B cell (primary cell): ENCODE results near the gene ATRNL1. TPM values are rescaled to one million over a fixed set of nuclear protein-coding genes. Genes with fewer than 3 reads are reported as not detected.

Source experiments
- ATAC-seq: fragments of 200-7000 bp; cut with Tn5 transposase; one replicate; pipeline ENCODE4 v1.10.0; 2021; ENCODE audit warnings: low read depth, mild to moderate bottlenecking, moderate number of reproducible peaks, moderate library complexity
- CTCF ChIA-PET: fragments of 350-600 bp; sonication (Branson Sonifier 250); formaldehyde crosslinking; loops from one replicate; lab custom pipeline; 2021; ENCODE audit warnings: antibody characterized with exemption, inconsistent platforms; lab: Charles Lee
- POLR2A ChIA-PET: fragments of 350-600 bp; sonication (Branson Sonifier 250); formaldehyde crosslinking; loops from one replicate; lab custom pipeline; 2021; ENCODE audit warnings: antibody characterized with exemption; lab: Charles Lee
- DNase-seq: peaks from one replicate; pipeline ENCODE4 v3.0.0; 2013
- H2AFZ ChIP-seq: 2 replicates; pipeline ENCODE4 v1.6.1; 2012; ENCODE audit warnings: mild to moderate bottlenecking, low read depth, low read length; ENCODE audit not compliant: insufficient read depth, poor library complexity, severe bottlenecking
- H3K27ac ChIP-seq, 2 donors: 1 replicate in 1 of 2; 2 replicates in 1 of 2; pipeline ENCODE4 v1.5.1; 2012 to 2013; ENCODE audit warnings: low read length in 2 of 2, mild to moderate bottlenecking in 2 of 2, moderate library complexity in 1 of 2
- H3K27me3 ChIP-seq, 4 experiments: fragments of 200-600 bp in 1 of 4; sonication (generic) in 1 of 4; replicated peaks in 1 of 4; 1 replicate in 2 of 4; 2 replicates in 2 of 4; pipeline versions ENCODE4 v1.6.1 to v1.7.0; 2013 to 2016; ENCODE audit warnings: low read length in 3 of 4, mild to moderate bottlenecking in 2 of 4, mixed read lengths in 1 of 4, moderate library complexity in 1 of 4; ENCODE audit not compliant: insufficient read depth in 4 of 4, control insufficient read depth in 3 of 4; ENCODE audit errors: control extremely low read depth in 1 of 4
- H3K36me3 ChIP-seq, 2 experiments: replicated peaks in 1 of 2; 1 replicate in 1 of 2; 2 replicates in 1 of 2; pipeline versions ENCODE4 v1.6.1 to v1.7.1; 2013; ENCODE audit warnings: low read length in 1 of 2; ENCODE audit not compliant: insufficient read depth in 2 of 2, control insufficient read depth in 1 of 2; ENCODE audit errors: control extremely low read depth in 1 of 2, extremely low read depth in 1 of 2
- H3K4me1 ChIP-seq, 2 donors: fragments of 200-600 bp in 1 of 2; sonication (generic) in 1 of 2; 1 replicate in 1 of 2; 2 replicates in 1 of 2; pipeline versions ENCODE4 v1.5.1 to v1.6.1; 2013 to 2017; ENCODE audit warnings: low read length in 2 of 2; ENCODE audit not compliant: control insufficient read depth in 2 of 2, insufficient read depth in 2 of 2
- H3K4me2 ChIP-seq: replicated peaks from 2 replicates; pipeline ENCODE3; 2012; ENCODE audit warnings: mild to moderate bottlenecking, low read depth, low read length; ENCODE audit not compliant: poor library complexity, severe bottlenecking
- H3K4me3 ChIP-seq, 5 experiments: fragments of 200-600 bp in 1 of 5; sonication (generic) in 1 of 5; 1 replicate in 3 of 5; 2 replicates in 2 of 5; pipeline versions ENCODE4 v1.5.1 to v1.7.0; 2011 to 2016; ENCODE audit warnings: low read length in 4 of 5, mild to moderate bottlenecking in 4 of 5, low read depth in 2 of 5, control low read depth in 1 of 5, moderate library complexity in 1 of 5; ENCODE audit not compliant: insufficient read depth in 1 of 5; ENCODE audit errors: control extremely low read depth in 1 of 5, extremely low read depth in 1 of 5
- H3K79me2 ChIP-seq: fragments of 200-600 bp; sonication (generic); one replicate; pipeline ENCODE4 v1.6.0; 2016; ENCODE audit warnings: low read length; ENCODE audit not compliant: control insufficient read depth, insufficient read depth
- H3K9ac ChIP-seq: fragments of 200-600 bp; sonication (generic); 2 replicates; pipeline ENCODE4 v1.6.1; 2017; ENCODE audit warnings: mild to moderate bottlenecking, low read length, moderate library complexity
- H3K9me3 ChIP-seq, 3 donors: one replicate each; pipeline versions ENCODE4 v1.6.1 to v1.7.1; 2013; ENCODE audit warnings: low read length in 2 of 3; ENCODE audit not compliant: control insufficient read depth in 2 of 3, insufficient read depth in 1 of 3; ENCODE audit errors: control extremely low read depth in 1 of 3
- H4K20me1 ChIP-seq: 2 replicates; pipeline ENCODE4 v1.6.0; 2012; ENCODE audit warnings: mild to moderate bottlenecking, low read length; ENCODE audit not compliant: insufficient read depth, control insufficient read depth, poor library complexity, severe bottlenecking
- H3K27ac Mint-ChIP-seq: one replicate; pipeline ENCODE4 v1.8.0; 2021; ENCODE audit warnings: mixed read lengths
- H3K27me3 Mint-ChIP-seq: one replicate; pipeline ENCODE4 v1.8.0; 2021; ENCODE audit warnings: mixed read lengths
- H3K4me1 Mint-ChIP-seq: one replicate; pipeline ENCODE4 v1.8.0; 2021; ENCODE audit warnings: mixed read lengths
- H3K4me3 Mint-ChIP-seq: one replicate; pipeline ENCODE4 v1.8.0; 2021; ENCODE audit warnings: mixed read lengths
- H3K9me3 Mint-ChIP-seq: one replicate; pipeline ENCODE4 v1.8.0; 2022; ENCODE audit warnings: mixed read lengths; ENCODE audit not compliant: insufficient read depth
- CTCF ChIP-seq: fragments of 200-600 bp; IDR thresholded peaks from one replicate; pipeline ENCODE4 v1.8.0; 2022; ENCODE audit warnings: antibody characterized with exemption, mild to moderate bottlenecking
- EZH2 ChIP-seq: IDR thresholded peaks from 2 replicates; pipeline ENCODE4 v1.6.1; 2012; ENCODE audit warnings: borderline replicate concordance, low read depth, mild to moderate bottlenecking, moderate library complexity, low read length; ENCODE audit not compliant: insufficient read depth, poor library complexity, severe bottlenecking
- WGBS: methylation state at CpG from one replicate; pipeline ENCODE4 v1.1.5; 2013; ENCODE audit warnings: missing lambda C conversion rate; ENCODE audit not compliant: insufficient coverage; 5-methylcytosine and 5-hydroxymethylcytosine counted together
- intact Hi-C: fragments of 100-400 bp; cut with micrococcal nuclease; formaldehyde crosslinking; loops from one replicate; pipeline ENCODE4 v1.10.0; 2022
- polyA plus RNA-seq: library from polyadenylated mRNA; depleted of rRNA; stranded (reverse); fragments of >200 nt; gene quantifications from 2 replicates; pipeline ENCODE4 v1.2.3, GENCODE V29; 2012
- total RNA-seq, 2 donors: library from RNA; stranded (reverse); fragments of 120-200 nt in 1 of 2; gene quantifications; 1 replicate in 1 of 2; 2 replicates in 1 of 2; pipeline versions ENCODE4 v1.2.3 to v1.2.4, GENCODE V29; 2013 to 2022

ATRNL1 gene
- total and polyA plus RNA-seq, 2 donors (not counting 1 experiment from before 2014, with no cell fraction given), result 0.24 to 2.2 TPM

- Mint-ChIP-seq H3K9me3 (no peaks in the 10 kb centered on the region), H3K27ac (no peak overlapping the region), H3K4me3 (no peak overlapping the region), H3K4me1 (no peaks in the 10 kb centered on the region), H3K27me3 (no peaks in the 10 kb centered on the region)
- Histone ChIP-seq H2AFZ (no peak overlapping the region), H3K4me3 (no peak overlapping the region), H3K4me1 (no peaks in the 10 kb centered on the region), H3K4me2 (no peak overlapping the region), H3K79me2 (no peaks in the 10 kb centered on the region), H3K36me3 (no peaks in the 10 kb centered on the region), H3K27ac (no peak overlapping the region), H3K9ac (no peak overlapping the region), H3K27me3 (no peaks in the 10 kb centered on the region), H3K9me3 (no peaks in the 10 kb centered on the region), H4K20me1 (no peaks in the 10 kb centered on the region)
- intact Hi-C loops, result no loop called here
- CTCF ChIA-PET, result no interaction called here
- no peak for ATAC-seq
- POLR2A ChIA-PET, result no interaction called here
- 100% methylated on average over 4 of the region's 7 CpGs for WGBS
- no peak for TF ChIP-seq CTCF
- TF ChIP-seq EZH2, result no peak
- no peak for DNase-seq
Measured at GRCh38 chr10:115953968-115954367, 860.8 kb downstream of the ATRNL1 start.

- Mint-ChIP-seq H3K27me3 (no peaks in the 10 kb centered on the region), H3K9me3 (no peaks in the 10 kb centered on the region), H3K27ac (no peak overlapping the region), H3K4me1 (no peaks in the 10 kb centered on the region), H3K4me3 (no peak overlapping the region)
- Histone ChIP-seq H3K9me3 (no peaks in the 10 kb centered on the region), H3K36me3 (no peaks in the 10 kb centered on the region), H3K9ac (no peak overlapping the region), H3K27ac (no peak overlapping the region), H3K4me3 (no peak overlapping the region), H3K4me2 (no peak overlapping the region), H4K20me1 (no peaks in the 10 kb centered on the region), H3K4me1 (no peaks in the 10 kb centered on the region), H3K27me3 (no peaks in the 10 kb centered on the region), H2AFZ (no peak overlapping the region), H3K79me2 (no peaks in the 10 kb centered on the region)
- ATAC-seq (no peak), DNase-seq (no peak)
- ChIA-PET POLR2A (no interaction called here), CTCF (no interaction called here)
- intact Hi-C loops, result no loop called here
- TF ChIP-seq CTCF (no peak), EZH2 (no peak)
- WGBS, result 91% methylated on average over 4 of the region's 5 CpGs
Measured at GRCh38 chr10:115956225-115957011, 863.3 kb downstream of the ATRNL1 start.
